IMR-90 (cell line): ENCODE measurements around the gene BMP7. TPM values are rescaled to one million over a fixed set of nuclear protein-coding genes. Genes with fewer than 3 reads are reported as not detected.

Experiments
- ATAC-seq: fragments of 200-7000 bp; cut with Tn5 transposase; 2 replicates; pipeline ENCODE4 v1.9.1; 2020; ENCODE audit warnings: low read depth, mild to moderate bottlenecking, moderate library complexity
- BruUV-seq: library from RNA; stranded (reverse); fragments of 400-500 nt; replicated peaks from 2 replicates; lab custom pipeline; 2021; lab: Mats Ljungman, UMichigan
- CTCF ChIA-PET: fragments of 300-600 bp; formaldehyde crosslinking; extraction: SDS; loops from one replicate; lab custom pipeline; 2021; ENCODE audit warnings: antibody characterized with exemption; lab: Yijun Ruan, JAX
- POLR2A ChIA-PET: fragments of 300-600 bp; sonication (Branson Sonifier 250); formaldehyde crosslinking; loops from one replicate; lab custom pipeline; 2022; ENCODE audit warnings: antibody characterized with exemption; ENCODE audit not compliant: unreplicated experiment; lab: Charles Lee
- DNase-seq: peaks from one replicate; pipeline ENCODE4 v3.0.0; 2013
- H2AFZ ChIP-seq: replicated peaks from 2 replicates; pipeline ENCODE3; 2013; ENCODE audit warnings: low read length, mild to moderate bottlenecking; ENCODE audit not compliant: poor library complexity
- H2AK5ac ChIP-seq: 2 replicates; pipeline ENCODE4 v1.6.1; 2013; ENCODE audit warnings: low read depth, low read length, inconsistent platforms
- H2AK9ac ChIP-seq: replicated peaks from 2 replicates; pipeline ENCODE3; 2013; ENCODE audit warnings: mild to moderate bottlenecking, low read depth, low read length, moderate library complexity; ENCODE audit not compliant: poor library complexity
- H2BK120ac ChIP-seq: 2 replicates; pipeline ENCODE4 v1.6.1; 2013; ENCODE audit warnings: low read depth, low read length, inconsistent platforms
- H2BK15ac ChIP-seq: 3 replicates; pipeline ENCODE4 v1.6.1; 2013; ENCODE audit warnings: low read depth, low read length, inconsistent platforms
- H2BK20ac ChIP-seq: 2 replicates; pipeline ENCODE4 v1.6.1; 2013; ENCODE audit warnings: low read depth, mild to moderate bottlenecking, inconsistent platforms, low read length, moderate library complexity
- H2BK5ac ChIP-seq: 2 replicates; pipeline ENCODE4 v1.6.1; 2013; ENCODE audit warnings: mild to moderate bottlenecking, low read depth, low read length, inconsistent platforms; ENCODE audit not compliant: poor library complexity, severe bottlenecking
- H3K14ac ChIP-seq: replicated peaks from 2 replicates; pipeline ENCODE4 v1.6.1; 2013; ENCODE audit warnings: low read depth, low read length, inconsistent platforms
- H3K18ac ChIP-seq: 2 replicates; pipeline ENCODE4 v1.6.1; 2013; ENCODE audit warnings: low read depth, low read length, control low read depth
- H3K23ac ChIP-seq: 2 replicates; pipeline ENCODE4 v1.6.1; 2013; ENCODE audit warnings: low read depth, low read length, inconsistent platforms
- H3K27ac ChIP-seq: 2 replicates; pipeline ENCODE4 v1.5.1; 2013; ENCODE audit warnings: mild to moderate bottlenecking, control low read depth, low read length; ENCODE audit not compliant: insufficient read depth
- H3K27me3 ChIP-seq: 2 replicates; pipeline ENCODE4 v1.6.1; 2013; ENCODE audit warnings: low read length; ENCODE audit not compliant: control insufficient read depth, insufficient read depth
- H3K36me3 ChIP-seq: 2 replicates; pipeline ENCODE4 v1.6.1; 2013; ENCODE audit warnings: low read length, mixed read lengths; ENCODE audit not compliant: control insufficient read depth, insufficient read depth
- H3K4ac ChIP-seq: 2 replicates; pipeline ENCODE4 v1.6.1; 2013; ENCODE audit warnings: low read depth, low read length, inconsistent platforms
- H3K4me1 ChIP-seq: 2 replicates; pipeline ENCODE4 v1.6.1; 2013; ENCODE audit warnings: low read length, mixed read lengths; ENCODE audit not compliant: control insufficient read depth, insufficient read depth
- H3K4me2 ChIP-seq: 2 replicates; pipeline ENCODE4 v1.6.1; 2013; ENCODE audit warnings: low read depth, mild to moderate bottlenecking, control low read depth, low read length, moderate library complexity
- H3K4me3 ChIP-seq: 2 replicates; pipeline ENCODE4 v1.5.1; 2013; ENCODE audit warnings: low read depth, mild to moderate bottlenecking, control low read depth, low read length, moderate library complexity; ENCODE audit not compliant: insufficient read depth
- H3K56ac ChIP-seq: 2 replicates; pipeline ENCODE4 v1.6.1; 2013; ENCODE audit warnings: low read length, inconsistent platforms; ENCODE audit not compliant: insufficient read depth; ENCODE audit errors: extremely low read depth
- H3K79me1 ChIP-seq, 2 experiments: 2 replicates each; pipeline ENCODE4 v1.6.1; 2013; ENCODE audit warnings: low read length in 2 of 2, inconsistent platforms in 1 of 2, low read depth in 1 of 2
- H3K9ac ChIP-seq: 2 replicates; pipeline ENCODE4 v1.6.1; 2013; ENCODE audit warnings: low read depth, low read length, control low read depth
- H3K9me1 ChIP-seq: 2 replicates; pipeline ENCODE4 v1.6.1; 2013; ENCODE audit warnings: low read length, inconsistent platforms; ENCODE audit not compliant: insufficient read depth
- H3K9me3 ChIP-seq: 2 replicates; pipeline ENCODE4 v1.6.1; 2013; ENCODE audit warnings: low read length; ENCODE audit not compliant: control insufficient read depth, insufficient read depth
- H4K20me1 ChIP-seq: 2 replicates; pipeline ENCODE4 v1.6.1; 2013; ENCODE audit warnings: low read length, inconsistent platforms; ENCODE audit not compliant: insufficient read depth
- H4K5ac ChIP-seq: 2 replicates; pipeline ENCODE4 v1.6.1; 2013; ENCODE audit warnings: mild to moderate bottlenecking, low read depth, low read length, control low read depth
- H4K8ac ChIP-seq, 2 experiments: 2 replicates each; pipeline ENCODE4 v1.6.1; 2013; ENCODE audit warnings: low read depth in 2 of 2, low read length in 2 of 2, control low read depth in 1 of 2, inconsistent platforms in 1 of 2
- H4K91ac ChIP-seq: 2 replicates; pipeline ENCODE4 v1.6.1; 2013; ENCODE audit warnings: low read depth, low read length, inconsistent platforms; ENCODE audit not compliant: insufficient read depth
- FOS ChIP-seq: fragments of 150-350 bp; IDR thresholded peaks from 2 replicates; pipeline ENCODE4 v1.6.1; 2016; ENCODE audit warnings: low read depth, low read length
- MAFK ChIP-seq: IDR thresholded peaks from 2 replicates; pipeline ENCODE4 v1.6.1; 2012; ENCODE audit warnings: low read depth, low read length, improper control_type of control experiment
- WGBS, 2 experiments: methylation state at CpG; one replicate each; pipeline versions ENCODE4 v1.1.5 to v1.1.7; 2013; ENCODE audit warnings: missing lambda C conversion rate in 2 of 2; ENCODE audit not compliant: insufficient read length in 1 of 2; ENCODE audit errors: extremely low coverage in 2 of 2; 5-methylcytosine and 5-hydroxymethylcytosine counted together
- dilution Hi-C: fragments of 300-500 bp; cut with HindIII; formaldehyde crosslinking; loops from one replicate; pipeline ENCODE4 v1.14.3; 2018; ENCODE audit warnings: low sequenced_read_pairs; ENCODE audit not compliant: unreplicated experiment
- in situ Hi-C: fragments of 300-500 bp; cut with MboI; formaldehyde crosslinking; loops from 3 replicates; pipeline ENCODE4 v1.14.3; 2019; ENCODE audit warnings: low sequenced_read_pairs, inconsistent platforms, mixed read lengths
- intact Hi-C: fragments of 100-400 bp; cut with micrococcal nuclease; formaldehyde crosslinking; loops from 2 replicates; pipeline ENCODE4 v1.10.0; 2022
- polyA plus RNA-seq, 3 experiments: library from polyadenylated mRNA; depleted of rRNA; stranded (reverse); fragments of >200 nt; gene quantifications; 2 replicates each; pipeline ENCODE4 v1.2.3, GENCODE V29; 2012; ENCODE audit warnings: low replicate concordance in 1 of 3
- total RNA-seq: library from RNA; depleted of rRNA; stranded (reverse); fragments of >200 nt; gene quantifications from 2 replicates; pipeline ENCODE4 v1.2.3, GENCODE V29; 2012

BMP7 gene
- total and polyA plus RNA-seq, 2 of the 4 experiments (the other 2 are of a cell fraction): not detected

DNA sequence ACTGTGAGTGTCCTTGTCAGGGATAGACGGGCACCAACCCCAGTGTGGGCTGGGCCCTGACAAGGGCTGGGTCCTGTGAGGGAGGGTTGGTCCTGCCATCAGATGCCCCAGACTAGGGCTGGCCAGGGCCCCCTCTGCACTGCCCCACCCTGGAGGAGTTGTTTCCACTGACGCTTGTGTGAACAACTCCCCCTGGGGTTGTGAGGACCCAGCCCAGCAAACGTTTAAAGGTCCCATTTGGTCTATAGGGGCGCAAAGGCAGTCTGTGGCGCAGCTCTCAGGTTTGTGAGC lies 104.1 kb downstream of the BMP7 start:
- no peaks in the 10 kb centered on the region for H3K9me1 ChIP-seq
- no peak overlapping the region for H3K14ac ChIP-seq
- DNase-seq (no peak), ATAC-seq (no peak)
- no peak overlapping the region for H3K23ac ChIP-seq
- no peaks in the 10 kb centered on the region for H3K36me3 ChIP-seq
- no peaks in the 10 kb centered on the region for H3K27me3 ChIP-seq
- no peak overlapping the region for H3K18ac ChIP-seq
- H2BK20ac ChIP-seq: no peak overlapping the region
- in situ Hi-C loops: no loop called here
- no peak overlapping the region for H2AFZ ChIP-seq
- H3K4ac ChIP-seq: no peak overlapping the region
- dilution Hi-C loops: no loop called here
- CTCF ChIA-PET: no interaction called here
- H4K8ac ChIP-seq: no peak overlapping the region
- H3K4me1 ChIP-seq: no peaks in the 10 kb centered on the region
- WGBS, 2 experiments: 70% methylated on average over 2 of the region's 5 CpGs; no CpG with 5 or more reads in 1 of the 2 experiments
- no peak overlapping the region for H2AK5ac ChIP-seq
- H2BK15ac ChIP-seq: no peak overlapping the region
- H3K4me3 ChIP-seq: no peak overlapping the region
- H3K79me1 ChIP-seq: no peaks in the 10 kb centered on the region
- no peak overlapping the region for H3K27ac ChIP-seq
- POLR2A ChIA-PET: no interaction called here
- no peak overlapping the region for H3K56ac ChIP-seq
- intact Hi-C loops: no loop called here
- H3K9me3 ChIP-seq: peaks cover 34% of the 10 kb centered on the region
- no peaks in the 10 kb centered on the region for H4K20me1 ChIP-seq
- BruUV-seq: no TSS peak
- no peak for TF ChIP-seq FOS
- no peak for TF ChIP-seq MAFK
- no peak overlapping the region for H4K91ac ChIP-seq
- H3K9ac ChIP-seq: no peak overlapping the region
- no peak overlapping the region for H3K4me2 ChIP-seq
- no peak overlapping the region for H2BK120ac ChIP-seq
- no peak overlapping the region for H4K5ac ChIP-seq
- no peak overlapping the region for H2AK9ac ChIP-seq
- H2BK5ac ChIP-seq: no peak overlapping the region
